Heart right ventricle (tissue), 16 donors: ENCODE data around the gene GNA12. TPM values are rescaled to one million over a fixed set of nuclear protein-coding genes. Genes with fewer than 3 reads are reported as not detected.

Experiments
- ATAC-seq, 8 donors: fragments of 200-7000 bp; cut with Tn5 transposase; one replicate each; pipeline ENCODE4 v1.9.1; 2020; ENCODE audit warnings: mild to moderate bottlenecking in 8 of 8, moderate library complexity in 8 of 8, moderate number of reproducible peaks in 1 of 8
- DNase-seq, 2 donors: peaks; one replicate each; pipeline ENCODE4 v3.0.0-alpha.2; 2020
- H3K27ac ChIP-seq, 10 donors: fragments of 200-600 bp; sonication (generic) in 2 of 10; one replicate each; pipeline versions ENCODE4 v1.5.0 to v1.8.0; 2020 to 2022; ENCODE audit warnings: mild to moderate bottlenecking in 3 of 10
- H3K27me3 ChIP-seq, 7 donors: fragments of 200-600 bp; one replicate each; pipeline ENCODE4 v1.8.0; 2021 to 2022; ENCODE audit warnings: mild to moderate bottlenecking in 2 of 7
- H3K36me3 ChIP-seq, 9 donors: fragments of 200-600 bp; sonication (generic) in 1 of 9; one replicate each; pipeline versions ENCODE4 v1.5.0 to v1.8.0; 2020 to 2022; ENCODE audit warnings: mild to moderate bottlenecking in 2 of 9
- H3K4me1 ChIP-seq, 9 donors: fragments of 200-600 bp; sonication (generic) in 1 of 9; one replicate each; pipeline versions ENCODE4 v1.5.0 to v1.8.0; 2020 to 2022; ENCODE audit warnings: mild to moderate bottlenecking in 4 of 9
- H3K4me3 ChIP-seq, 10 donors: fragments of 200-600 bp; sonication (generic) in 2 of 10; one replicate each; pipeline versions ENCODE4 v1.5.0 to v1.8.0; 2020 to 2022; ENCODE audit warnings: mild to moderate bottlenecking in 7 of 10, moderate library complexity in 2 of 10
- H3K9me3 ChIP-seq, 11 donors: fragments of 200-600 bp in 10 of 11; sonication (generic) in 2 of 11; one replicate each; pipeline versions ENCODE4 v1.5.0 to v1.8.0; 2013 to 2022; ENCODE audit warnings: mild to moderate bottlenecking in 2 of 11, control low read depth in 1 of 11, moderate library complexity in 1 of 11
- CTCF ChIP-seq, 9 donors: fragments of 200-600 bp; sonication (generic) in 2 of 9; IDR thresholded peaks; one replicate each; pipeline versions ENCODE4 v1.5.0 to v1.8.0; 2021 to 2022; ENCODE audit warnings: antibody characterized with exemption in 9 of 9, mild to moderate bottlenecking in 5 of 9, moderate library complexity in 1 of 9
- WGBS, 2 donors: extraction: QIAGEN DNeasy Blood & Tissue Kit; methylation state at CpG; one replicate each; pipeline ENCODE4 v1.1.7; 2013; ENCODE audit warnings: inconsistent platforms in 1 of 2; 5-methylcytosine and 5-hydroxymethylcytosine counted together
- intact Hi-C, 10 donors: fragments of 100-400 bp; cut with DNase I; formaldehyde crosslinking; loops; one replicate each; pipeline versions ENCODE4 v1.11.1 to v1.14.2; 2022
- polyA plus RNA-seq, 2 donors: library from polyadenylated mRNA; stranded (reverse); fragments of 200-250 nt; gene quantifications; one replicate each; pipeline ENCODE4 v1.2.3, GENCODE V29; 2013
- total RNA-seq, 10 donors: library from RNA; stranded (reverse); fragmentation: NEBNext Ultra II Directional in 3 of 10; extraction: Animal tissue kit (Norgen Biotek cat#: 25700) in 3 of 10; gene quantifications; one replicate each; pipeline versions ENCODE4 v1.2.1 to v1.2.4, GENCODE V29; 2021 to 2023
- donor health status: Arrhythmogenic right ventricular cardiomyopathy.
- donor health status: ischemic (EF 13 %, LVEDD 7.1; RV severe dilation, severe dysfunction).
- donor health status: healthy with polysubstance abuse.
- donor health status: DM: no; HTN: yes; CAD: no.
- donor health status: DM: no; HTN: no; CAD: no.
- donor health status: ischemic (EF 25% LVEDD 6.9; RV normal size, moderate dysfunction).
- donor health status: ischemic (EF 25% LVEDD 5.7; RV mildly dilated, moderate dysfunction).
- donor health status: healthy.
- donor health status: DM: yes; HTN: yes; CAD: no.
- donor health status: Ischemic cardiomyopathy.
- donor health status: ischemic (EF 35%, LVEDD 5.7; RV mildly dilated, moderate dysfunction).
- donor health status: nonischemic (EF 11% LVEDD 7.7; RV severe dilation, severe dysfunction).
- donor health status: DM: yes; HTN: yes; CAD: no.
- donor health status: PGD.
- donor health status: ischemic (EF 29% LVEDD 5.4; RV normal size, mild dysfunction).
- donor health status: nonischemic (EF 23%, LVEDD 6.1; RV moderate dilation, normal function).

GNA12 gene
- total and polyA plus RNA-seq, 12 donors: 6.4 to 46.4 (median 33.9) TPM

- no peak for DNase-seq
- Histone ChIP-seq H3K27me3 (no peaks in the 10 kb centered on the region), H3K9me3 (no peaks in the 10 kb centered on the region), H3K4me1 (peaks cover 0 to 35% (median 5%) of the 10 kb centered on the region in 9 donors), H3K36me3 (peaks cover 0 to 11% (median 0%) of the 10 kb centered on the region in 9 donors), H3K27ac (no peak overlapping the region), H3K4me3 (no peak overlapping the region)
- WGBS, 2 donors: 86 to 90% methylated on average over 12 of the region's 12 CpGs
- TF ChIP-seq CTCF (IDR thresholded peaks at IDR 0.05): no peak
- no peak for ATAC-seq
- intact Hi-C loops: no loop called here
These were observed 67.7 kb downstream of the GNA12 start for GRCh38 chr7:2776401-2776800.

GRCh38 chr7:2775785-2776184 lies 68.3 kb downstream of the GNA12 start:
- ATAC-seq (no peak), DNase-seq (no peak)
- intact Hi-C loops: no loop called here
- H3K27me3 ChIP-seq: no peaks in the 10 kb centered on the region
- peaks cover 0 to 11% (median 0%) of the 10 kb centered on the region in 9 donors for H3K36me3 ChIP-seq
- H3K9me3 ChIP-seq: no peaks in the 10 kb centered on the region
- H3K4me1 ChIP-seq: peaks cover 0 to 36% (median 1%) of the 10 kb centered on the region in 9 donors
- no peak for TF ChIP-seq CTCF (IDR thresholded peaks at IDR 0.05)
- WGBS, 2 donors: 93 to 95% methylated on average over 4 of the region's 4 CpGs
- peak overlapping the region in 1 of 10 donors; percentile 12 for H3K27ac ChIP-seq
- no peak overlapping the region for H3K4me3 ChIP-seq

GRCh38 chr7:2775376-2775775 lies 68.7 kb downstream of the GNA12 start:
- Histone ChIP-seq H3K4me1 (peaks cover 0 to 32% (median 0%) of the 10 kb centered on the region in 9 donors), H3K4me3 (no peak overlapping the region), H3K36me3 (peaks cover 0 to 11% (median 0%) of the 10 kb centered on the region in 9 donors), H3K9me3 (no peaks in the 10 kb centered on the region), H3K27ac (peak overlapping the region in 1 of 10 donors; percentile 12), H3K27me3 (no peaks in the 10 kb centered on the region)
- WGBS, 2 donors: 88 to 94% methylated on average over 14 of the region's 14 CpGs
- intact Hi-C loops: no loop called here
- no peak for DNase-seq
- no peak for TF ChIP-seq CTCF (IDR thresholded peaks at IDR 0.05)
- no peak for ATAC-seq

GRCh38 chr7:2774935-2775334 lies 69.2 kb downstream of the GNA12 start:
- TF ChIP-seq CTCF (IDR thresholded peaks at IDR 0.05): no peak
- H3K36me3 ChIP-seq: peaks cover 0 to 11% (median 0%) of the 10 kb centered on the region in 9 donors
- no peaks in the 10 kb centered on the region for H3K27me3 ChIP-seq
- DNase-seq (no peak), ATAC-seq (no peak)
- peak overlapping the region in 1 of 10 donors; percentile 12 for H3K27ac ChIP-seq
- peaks cover 0 to 32% (median 0%) of the 10 kb centered on the region in 9 donors for H3K4me1 ChIP-seq
- no peaks in the 10 kb centered on the region for H3K9me3 ChIP-seq
- H3K4me3 ChIP-seq: no peak overlapping the region
- 88 to 91% methylated on average over 7 of the region's 7 CpGs for WGBS, 2 donors
- intact Hi-C loops: no loop called here
